GM18907 (cell line): ENCODE measurements around the gene RYR1.
"Not testable (repeated sequence)": the region's sequence is repeated elsewhere in the genome, so short reads cannot be mapped to it uniquely, and the experiment has no call there.

Source experiments
- ATAC-seq: cut with Tn5 transposase; IDR thresholded peaks from one replicate; pipeline ENCODE4 v1.9.1; 2021; ENCODE audit warnings: mild to moderate bottlenecking, moderate library complexity; ENCODE audit not compliant: unreplicated experiment

Gene RYR1

DNA sequence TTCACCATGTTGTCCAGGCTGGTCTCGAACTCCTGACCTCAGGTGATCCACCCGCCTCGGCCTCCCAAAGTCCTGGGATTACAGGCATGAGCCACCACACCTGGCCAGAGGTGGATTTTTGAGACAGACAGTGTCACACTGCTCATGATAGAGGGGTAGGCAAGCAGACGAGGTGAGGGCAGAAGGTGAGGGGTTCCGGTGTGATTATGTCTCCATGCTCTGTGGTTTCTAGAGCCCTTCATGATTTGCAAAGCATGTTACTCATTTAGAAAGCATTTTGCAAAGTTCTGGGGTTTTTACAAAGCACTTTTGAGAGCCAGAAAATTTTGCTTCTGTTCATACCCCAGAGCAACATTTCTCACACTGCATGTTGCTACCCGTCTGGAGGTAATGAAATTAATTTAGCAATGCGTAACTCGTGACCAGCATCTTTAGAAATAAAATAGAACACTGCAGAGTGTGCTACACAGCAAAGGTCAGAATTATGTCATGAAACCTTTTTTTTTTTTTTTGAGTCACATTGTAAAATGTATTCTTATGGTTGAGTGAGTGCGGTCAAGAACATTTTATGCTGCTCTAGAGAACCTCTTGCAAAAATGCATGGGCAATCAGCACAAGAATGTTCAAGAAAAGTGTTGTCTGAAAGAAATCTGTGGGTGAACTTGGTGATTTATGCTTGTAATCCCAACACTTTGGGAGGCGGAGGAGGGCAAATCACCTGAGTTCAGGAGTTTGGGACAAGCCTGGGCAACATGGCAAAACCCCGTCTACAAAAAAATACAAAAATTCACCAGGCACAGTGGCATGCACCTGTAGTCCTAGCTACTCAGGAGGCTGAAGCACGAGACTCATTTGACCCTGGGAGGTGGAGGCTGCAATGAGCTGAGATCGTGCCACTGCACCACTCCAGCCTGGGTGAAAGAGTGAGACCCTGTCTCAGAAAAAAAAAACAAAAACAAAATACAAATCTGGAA lies 126.2 kb downstream of the RYR1 start:
- ATAC-seq: peak; percentile 76

DNA sequence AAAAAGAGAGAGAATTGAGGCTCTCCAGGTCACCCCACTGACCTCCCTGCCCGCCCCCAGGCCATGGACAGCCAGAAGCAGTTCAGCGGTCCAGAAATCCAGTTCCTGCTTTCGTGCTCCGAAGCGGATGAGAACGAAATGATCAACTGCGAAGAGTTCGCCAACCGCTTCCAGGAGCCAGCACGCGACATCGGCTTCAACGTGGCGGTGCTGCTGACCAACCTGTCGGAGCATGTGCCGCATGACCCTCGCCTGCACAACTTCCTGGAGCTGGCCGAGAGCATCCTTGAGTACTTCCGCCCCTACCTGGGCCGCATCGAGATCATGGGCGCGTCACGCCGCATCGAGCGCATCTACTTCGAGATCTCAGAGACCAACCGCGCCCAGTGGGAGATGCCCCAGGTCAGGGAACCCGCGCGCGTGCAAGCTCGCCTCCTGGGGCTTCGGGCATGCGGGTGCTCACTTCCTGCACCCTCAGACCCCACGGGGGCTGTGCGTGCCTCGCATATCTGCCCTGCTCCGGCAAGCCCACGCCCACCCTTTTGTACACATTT lies 127.6 kb downstream of the RYR1 start:
- no peak for ATAC-seq

DNA sequence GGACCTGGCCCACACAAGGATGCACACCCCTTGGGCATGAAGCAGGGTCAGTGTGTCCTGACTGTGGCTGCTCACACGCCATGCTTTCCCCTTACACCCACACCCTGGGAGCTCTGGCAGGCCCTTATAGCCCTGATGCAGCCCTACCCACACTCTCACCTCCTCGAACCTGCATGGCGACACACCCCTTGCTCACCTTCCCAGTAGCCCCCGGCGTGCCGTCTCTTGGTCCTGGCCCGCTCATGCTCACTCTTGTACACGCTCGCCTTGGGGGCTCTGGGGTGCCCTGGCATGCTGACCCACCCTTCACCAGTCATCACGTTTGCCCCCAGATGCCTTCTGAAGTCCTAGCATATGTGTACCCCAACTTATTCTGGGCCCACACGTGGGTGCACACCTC lies 128.2 kb downstream of the RYR1 start:
- no peak for ATAC-seq

GRCh38 chr19:38562096-38562495 lies 128.6 kb downstream of the RYR1 start:
- ATAC-seq: no peak

DNA sequence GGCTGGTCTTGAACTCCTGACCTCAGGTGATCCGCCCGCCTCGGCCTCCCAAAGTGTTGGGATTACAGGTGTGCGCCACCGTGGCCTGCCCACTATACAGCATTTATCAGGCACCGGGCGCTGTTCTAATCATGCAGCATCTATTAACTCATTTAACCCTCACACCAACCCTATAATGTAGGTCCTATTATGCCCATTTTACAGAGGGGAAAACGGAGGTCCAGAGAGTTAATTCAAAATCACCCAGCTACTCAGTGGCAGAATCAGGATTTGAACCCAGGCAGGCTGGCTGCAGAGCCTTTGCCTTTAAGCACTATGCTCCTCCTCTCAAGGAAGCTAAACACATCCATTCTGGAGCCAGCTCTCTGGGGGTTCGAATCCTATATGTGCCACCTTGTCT lies 130.0 kb downstream of the RYR1 start:
- no peak for ATAC-seq

DNA sequence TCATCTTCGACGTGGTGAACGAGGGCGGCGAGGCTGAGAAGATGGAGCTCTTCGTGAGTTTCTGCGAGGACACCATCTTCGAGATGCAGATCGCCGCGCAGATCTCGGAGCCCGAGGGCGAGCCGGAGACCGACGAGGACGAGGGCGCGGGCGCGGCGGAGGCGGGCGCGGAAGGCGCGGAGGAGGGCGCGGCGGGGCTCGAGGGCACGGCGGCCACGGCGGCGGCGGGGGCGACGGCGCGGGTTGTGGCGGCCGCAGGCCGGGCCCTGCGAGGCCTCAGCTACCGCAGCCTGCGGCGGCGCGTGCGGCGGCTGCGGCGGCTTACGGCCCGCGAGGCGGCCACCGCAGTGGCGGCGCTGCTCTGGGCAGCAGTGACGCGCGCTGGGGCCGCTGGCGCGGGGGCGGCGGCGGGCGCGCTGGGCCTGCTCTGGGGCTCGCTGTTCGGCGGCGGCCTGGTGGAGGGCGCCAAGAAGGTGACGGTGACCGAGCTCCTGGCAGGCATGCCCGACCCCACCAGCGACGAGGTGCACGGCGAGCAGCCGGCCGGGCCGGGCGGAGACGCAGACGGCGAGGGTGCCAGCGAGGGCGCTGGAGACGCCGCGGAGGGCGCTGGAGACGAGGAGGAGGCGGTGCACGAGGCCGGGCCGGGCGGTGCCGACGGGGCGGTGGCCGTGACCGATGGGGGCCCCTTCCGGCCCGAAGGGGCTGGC lies 131.6 kb downstream of the RYR1 start:
- no peak for ATAC-seq

DNA sequence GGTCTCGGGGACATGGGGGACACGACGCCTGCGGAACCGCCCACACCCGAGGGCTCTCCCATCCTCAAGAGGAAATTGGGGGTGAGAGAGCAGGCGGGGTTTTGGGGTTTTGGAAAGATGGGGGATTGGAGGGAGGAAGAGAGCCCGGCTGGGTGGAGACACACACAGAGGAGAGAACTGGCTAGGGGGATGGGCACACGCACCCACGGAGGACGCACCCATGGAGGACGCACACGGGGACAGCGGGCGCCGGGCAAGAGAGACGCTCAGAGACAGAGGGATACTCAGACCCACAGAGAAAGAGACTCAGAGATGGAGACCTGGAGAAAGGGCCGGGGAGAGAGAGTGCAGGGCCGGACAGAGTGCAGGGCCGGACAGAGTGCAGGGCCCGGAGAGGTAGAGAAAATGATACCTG lies 132.2 kb downstream of the RYR1 start:
- ATAC-seq: no peak

- ATAC-seq: no peak
These were observed 136.0 kb downstream of the RYR1 start for GRCh38 chr19:38569368-38569983.

DNA sequence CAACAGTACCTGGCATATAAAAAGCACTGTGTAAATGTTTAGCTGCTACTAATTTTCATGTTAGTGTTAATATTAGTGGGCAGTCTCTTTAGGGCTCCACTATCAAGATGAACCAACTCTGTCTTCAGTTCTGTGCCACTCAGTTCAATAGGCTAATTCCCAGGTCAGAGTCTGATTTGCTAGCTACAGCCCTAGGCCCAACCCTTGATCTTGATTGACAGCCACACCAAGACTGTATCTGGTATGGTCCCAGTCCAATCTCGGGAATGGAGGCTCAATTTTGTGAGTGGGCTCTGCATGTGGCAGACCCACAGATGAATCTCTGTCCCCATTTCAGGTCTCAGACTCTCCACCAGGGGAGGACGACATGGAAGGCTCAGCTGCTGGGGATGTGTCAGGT lies 138.2 kb downstream of the RYR1 start:
- no peak for ATAC-seq

GRCh38 chr19:38577826-38578225 lies 144.3 kb downstream of the RYR1 start:
- ATAC-seq: no peak

GRCh38 chr19:38579304-38579703 lies 145.8 kb downstream of the RYR1 start:
- not testable (repeated sequence) for ATAC-seq

GRCh38 chr19:38580080-38580479 lies 146.6 kb downstream of the RYR1 start:
- no peak for ATAC-seq

- peak; percentile 80 for ATAC-seq
These were observed 149.9 kb downstream of the RYR1 start for GRCh38 chr19:38583219-38583984.

DNA sequence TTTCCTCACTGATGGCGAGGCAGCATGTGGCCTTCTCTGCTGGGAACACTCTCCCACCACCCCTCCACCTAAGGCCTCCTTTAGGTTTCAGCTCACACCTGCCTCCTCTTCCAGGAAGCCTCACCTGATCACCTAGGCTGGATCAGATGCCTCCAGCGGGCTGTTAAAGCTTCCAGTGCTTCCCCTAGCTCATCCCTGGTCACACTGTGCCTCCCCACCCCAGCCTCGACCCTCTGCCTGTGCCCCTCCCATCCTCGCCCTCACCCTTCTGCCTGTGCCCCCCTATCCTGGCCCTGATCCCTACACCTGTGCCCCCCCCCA lies 150.5 kb downstream of the RYR1 start:
- ATAC-seq: no peak

DNA sequence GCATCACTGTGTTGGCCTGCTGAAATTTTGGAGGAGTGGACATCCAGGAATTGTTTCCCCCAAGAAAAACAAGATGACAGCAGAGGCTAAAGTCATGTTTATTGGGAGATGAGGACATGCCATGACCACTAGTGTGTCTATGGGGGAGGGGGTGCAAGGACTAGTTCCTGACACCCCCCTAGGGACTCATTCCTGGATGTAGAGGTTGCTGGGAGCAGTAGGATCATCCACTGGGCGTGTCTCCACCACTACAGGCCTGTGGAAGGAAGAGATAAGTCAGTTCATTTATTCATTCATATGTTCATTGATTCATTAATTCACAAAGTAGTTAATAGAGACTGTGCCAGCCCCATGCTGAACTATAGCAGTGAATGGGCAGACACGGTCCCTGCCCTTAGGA lies 154.1 kb downstream of the RYR1 start:
- no peak for ATAC-seq

DNA sequence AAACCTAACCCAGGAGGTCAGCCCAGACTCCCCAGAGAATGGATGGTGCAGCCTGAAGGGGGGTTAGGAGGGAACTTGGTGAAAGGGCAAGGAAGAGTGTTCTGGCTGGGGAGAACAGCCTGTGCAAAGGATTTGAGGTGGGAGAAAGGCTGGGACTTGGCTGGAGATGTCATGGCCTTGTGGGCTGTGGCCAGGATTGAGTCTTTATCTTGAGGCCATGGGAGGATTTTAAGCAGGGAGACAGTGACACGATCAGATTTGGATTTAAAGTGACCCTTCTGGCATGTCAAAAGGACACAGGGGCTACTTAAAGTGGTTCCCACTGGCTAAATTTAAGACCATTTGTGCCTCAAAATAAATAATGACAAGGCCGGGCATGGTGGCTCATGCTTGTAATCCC lies 154.6 kb downstream of the RYR1 start:
- no peak for ATAC-seq

DNA sequence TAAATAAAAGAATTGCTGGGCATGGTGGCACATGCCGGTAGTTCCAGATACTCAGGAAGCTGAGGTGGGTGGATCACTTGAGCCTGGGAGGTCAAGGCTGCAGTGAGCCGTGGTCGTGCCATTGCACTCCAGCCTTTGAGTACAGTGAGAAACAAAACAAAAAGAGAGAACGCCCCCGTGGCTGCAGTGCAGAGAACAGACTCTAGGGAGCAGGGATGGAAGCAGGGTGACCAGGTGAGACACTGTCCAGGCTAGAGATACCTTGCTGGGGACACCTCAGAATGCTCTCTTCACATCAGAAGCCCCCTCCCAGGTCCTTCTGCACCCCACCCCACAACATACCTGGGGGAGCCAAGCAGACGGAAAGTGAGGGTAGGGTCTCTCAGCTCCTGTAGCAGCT lies 159.4 kb downstream of the RYR1 start:
- ATAC-seq: no peak

GRCh38 chr19:38596057-38596981 lies 162.8 kb downstream of the RYR1 start:
- ATAC-seq: no peak

- no peak for ATAC-seq
These were observed 163.6 kb downstream of the RYR1 start for GRCh38 chr19:38597075-38597474.

DNA sequence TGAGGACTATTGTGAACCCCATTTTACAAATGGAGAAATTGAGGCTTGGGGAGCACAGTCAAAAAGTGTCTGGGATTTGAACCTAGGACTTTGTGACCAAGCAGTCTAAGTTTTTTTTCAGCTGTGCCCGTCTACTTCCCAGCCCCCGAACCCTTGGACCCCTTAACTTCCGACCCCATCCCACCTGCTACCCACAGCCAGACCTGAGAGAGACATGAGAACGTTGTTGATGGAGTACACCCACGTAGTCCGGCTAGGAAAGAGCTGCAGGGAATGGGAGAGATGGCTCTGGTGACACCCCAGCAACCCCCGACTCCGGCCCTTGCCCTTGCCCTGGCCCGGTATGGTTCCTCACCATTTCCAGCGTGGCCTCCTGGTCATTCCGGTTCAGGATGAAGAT lies 166.2 kb downstream of the RYR1 start:
- no peak for ATAC-seq
